IMR-90 (cell line): ENCODE data around the gene PTGER2. TPM values are rescaled to one million over a fixed set of nuclear protein-coding genes. Genes with fewer than 3 reads are reported as not detected.

Experiments
- ATAC-seq: fragments of 200-7000 bp; cut with Tn5 transposase; 2 replicates; pipeline ENCODE4 v1.9.1; 2020; ENCODE audit warnings: low read depth, mild to moderate bottlenecking, moderate library complexity
- BruUV-seq: library from RNA; stranded (reverse); fragments of 400-500 nt; replicated peaks from 2 replicates; lab custom pipeline; 2021; lab: Mats Ljungman, UMichigan
- CTCF ChIA-PET: fragments of 300-600 bp; formaldehyde crosslinking; extraction: SDS; loops from one replicate; lab custom pipeline; 2021; ENCODE audit warnings: antibody characterized with exemption; lab: Yijun Ruan, JAX
- POLR2A ChIA-PET: fragments of 300-600 bp; sonication (Branson Sonifier 250); formaldehyde crosslinking; loops from one replicate; lab custom pipeline; 2022; ENCODE audit warnings: antibody characterized with exemption; ENCODE audit not compliant: unreplicated experiment; lab: Charles Lee
- DNase-seq: peaks from one replicate; pipeline ENCODE4 v3.0.0; 2013
- H2AFZ ChIP-seq: replicated peaks from 2 replicates; pipeline ENCODE3; 2013; ENCODE audit warnings: low read length, mild to moderate bottlenecking; ENCODE audit not compliant: poor library complexity
- H2AK5ac ChIP-seq: 2 replicates; pipeline ENCODE4 v1.6.1; 2013; ENCODE audit warnings: low read depth, low read length, inconsistent platforms
- H2AK9ac ChIP-seq: replicated peaks from 2 replicates; pipeline ENCODE3; 2013; ENCODE audit warnings: mild to moderate bottlenecking, low read depth, low read length, moderate library complexity; ENCODE audit not compliant: poor library complexity
- H2BK120ac ChIP-seq: 2 replicates; pipeline ENCODE4 v1.6.1; 2013; ENCODE audit warnings: low read depth, low read length, inconsistent platforms
- H2BK15ac ChIP-seq: 3 replicates; pipeline ENCODE4 v1.6.1; 2013; ENCODE audit warnings: low read depth, low read length, inconsistent platforms
- H2BK20ac ChIP-seq: 2 replicates; pipeline ENCODE4 v1.6.1; 2013; ENCODE audit warnings: low read depth, mild to moderate bottlenecking, inconsistent platforms, low read length, moderate library complexity
- H2BK5ac ChIP-seq: 2 replicates; pipeline ENCODE4 v1.6.1; 2013; ENCODE audit warnings: mild to moderate bottlenecking, low read depth, low read length, inconsistent platforms; ENCODE audit not compliant: poor library complexity, severe bottlenecking
- H3K14ac ChIP-seq: replicated peaks from 2 replicates; pipeline ENCODE4 v1.6.1; 2013; ENCODE audit warnings: low read depth, low read length, inconsistent platforms
- H3K18ac ChIP-seq: 2 replicates; pipeline ENCODE4 v1.6.1; 2013; ENCODE audit warnings: low read depth, low read length, control low read depth
- H3K23ac ChIP-seq: 2 replicates; pipeline ENCODE4 v1.6.1; 2013; ENCODE audit warnings: low read depth, low read length, inconsistent platforms
- H3K27ac ChIP-seq: 2 replicates; pipeline ENCODE4 v1.5.1; 2013; ENCODE audit warnings: mild to moderate bottlenecking, control low read depth, low read length; ENCODE audit not compliant: insufficient read depth
- H3K27me3 ChIP-seq: 2 replicates; pipeline ENCODE4 v1.6.1; 2013; ENCODE audit warnings: low read length; ENCODE audit not compliant: control insufficient read depth, insufficient read depth
- H3K36me3 ChIP-seq: 2 replicates; pipeline ENCODE4 v1.6.1; 2013; ENCODE audit warnings: low read length, mixed read lengths; ENCODE audit not compliant: control insufficient read depth, insufficient read depth
- H3K4ac ChIP-seq: 2 replicates; pipeline ENCODE4 v1.6.1; 2013; ENCODE audit warnings: low read depth, low read length, inconsistent platforms
- H3K4me1 ChIP-seq: 2 replicates; pipeline ENCODE4 v1.6.1; 2013; ENCODE audit warnings: low read length, mixed read lengths; ENCODE audit not compliant: control insufficient read depth, insufficient read depth
- H3K4me2 ChIP-seq: 2 replicates; pipeline ENCODE4 v1.6.1; 2013; ENCODE audit warnings: low read depth, mild to moderate bottlenecking, control low read depth, low read length, moderate library complexity
- H3K4me3 ChIP-seq: 2 replicates; pipeline ENCODE4 v1.5.1; 2013; ENCODE audit warnings: low read depth, mild to moderate bottlenecking, control low read depth, low read length, moderate library complexity; ENCODE audit not compliant: insufficient read depth
- H3K56ac ChIP-seq: 2 replicates; pipeline ENCODE4 v1.6.1; 2013; ENCODE audit warnings: low read length, inconsistent platforms; ENCODE audit not compliant: insufficient read depth; ENCODE audit errors: extremely low read depth
- H3K79me1 ChIP-seq, 2 experiments: 2 replicates each; pipeline ENCODE4 v1.6.1; 2013; ENCODE audit warnings: low read length in 2 of 2, inconsistent platforms in 1 of 2, low read depth in 1 of 2
- H3K9ac ChIP-seq: 2 replicates; pipeline ENCODE4 v1.6.1; 2013; ENCODE audit warnings: low read depth, low read length, control low read depth
- H3K9me1 ChIP-seq: 2 replicates; pipeline ENCODE4 v1.6.1; 2013; ENCODE audit warnings: low read length, inconsistent platforms; ENCODE audit not compliant: insufficient read depth
- H3K9me3 ChIP-seq: 2 replicates; pipeline ENCODE4 v1.6.1; 2013; ENCODE audit warnings: low read length; ENCODE audit not compliant: control insufficient read depth, insufficient read depth
- H4K20me1 ChIP-seq: 2 replicates; pipeline ENCODE4 v1.6.1; 2013; ENCODE audit warnings: low read length, inconsistent platforms; ENCODE audit not compliant: insufficient read depth
- H4K5ac ChIP-seq: 2 replicates; pipeline ENCODE4 v1.6.1; 2013; ENCODE audit warnings: mild to moderate bottlenecking, low read depth, low read length, control low read depth
- H4K8ac ChIP-seq, 2 experiments: 2 replicates each; pipeline ENCODE4 v1.6.1; 2013; ENCODE audit warnings: low read depth in 2 of 2, low read length in 2 of 2, control low read depth in 1 of 2, inconsistent platforms in 1 of 2
- H4K91ac ChIP-seq: 2 replicates; pipeline ENCODE4 v1.6.1; 2013; ENCODE audit warnings: low read depth, low read length, inconsistent platforms; ENCODE audit not compliant: insufficient read depth
- BHLHE40 ChIP-seq: fragments of 150-350 bp; IDR thresholded peaks from 2 replicates; pipeline ENCODE4 v1.6.1; 2016; ENCODE audit warnings: mild to moderate bottlenecking, low read depth, low read length
- CEBPB ChIP-seq: IDR thresholded peaks from 2 replicates; pipeline ENCODE4 v1.6.1; 2012; ENCODE audit warnings: low read depth, low read length, improper control_type of control experiment
- CHD1 ChIP-seq: IDR thresholded peaks from 2 replicates; pipeline ENCODE4 v1.6.1; 2012; ENCODE audit warnings: low read depth, low read length, improper control_type of control experiment
- ELK1 ChIP-seq: fragments of 150-350 bp; IDR thresholded peaks from 2 replicates; pipeline ENCODE4 v1.6.1; 2016; ENCODE audit warnings: low read depth, mild to moderate bottlenecking, low read length, moderate library complexity, borderline replicate concordance
- FOS ChIP-seq: fragments of 150-350 bp; IDR thresholded peaks from 2 replicates; pipeline ENCODE4 v1.6.1; 2016; ENCODE audit warnings: low read depth, low read length
- MAFK ChIP-seq: IDR thresholded peaks from 2 replicates; pipeline ENCODE4 v1.6.1; 2012; ENCODE audit warnings: low read depth, low read length, improper control_type of control experiment
- MAZ ChIP-seq: IDR thresholded peaks from 2 replicates; pipeline ENCODE4 v1.6.1; 2012; ENCODE audit warnings: low read depth, mild to moderate bottlenecking, low read length, improper control_type of control experiment, moderate library complexity, borderline replicate concordance
- MXI1 ChIP-seq: IDR thresholded peaks from 2 replicates; pipeline ENCODE4 v1.6.1; 2012; ENCODE audit warnings: low read depth, mild to moderate bottlenecking, low read length, moderate library complexity, borderline replicate concordance
- NFE2L2 ChIP-seq: fragments of 150-350 bp; IDR thresholded peaks from 2 replicates; pipeline ENCODE4 v1.6.1; 2016; ENCODE audit warnings: low read depth, mild to moderate bottlenecking, low read length
- POLR2A ChIP-seq: IDR thresholded peaks from 2 replicates; pipeline ENCODE4 v1.6.1; 2012; ENCODE audit warnings: mild to moderate bottlenecking, low read depth, low read length
- RAD21 ChIP-seq: IDR thresholded peaks from 2 replicates; pipeline ENCODE4 v1.6.1; 2012; ENCODE audit warnings: low read length, improper control_type of control experiment
- RCOR1 ChIP-seq: IDR thresholded peaks from 2 replicates; pipeline ENCODE4 v1.6.1; 2012; ENCODE audit warnings: mild to moderate bottlenecking, low read length, improper control_type of control experiment; ENCODE audit not compliant: insufficient replicate concordance
- RFX5 ChIP-seq: IDR thresholded peaks from 2 replicates; pipeline ENCODE4 v1.8.0; 2012; ENCODE audit warnings: low read depth, mild to moderate bottlenecking, low read length, moderate library complexity
- SMC3 ChIP-seq: fragments of 150-350 bp; IDR thresholded peaks from 2 replicates; pipeline ENCODE4 v1.6.1; 2016; ENCODE audit warnings: low read depth, mild to moderate bottlenecking, antibody characterized with exemption, low read length, moderate library complexity
- WGBS, 2 experiments: methylation state at CpG; one replicate each; pipeline versions ENCODE4 v1.1.5 to v1.1.7; 2013; ENCODE audit warnings: missing lambda C conversion rate in 2 of 2; ENCODE audit not compliant: insufficient read length in 1 of 2; ENCODE audit errors: extremely low coverage in 2 of 2; 5-methylcytosine and 5-hydroxymethylcytosine counted together
- dilution Hi-C: fragments of 300-500 bp; cut with HindIII; formaldehyde crosslinking; loops from one replicate; pipeline ENCODE4 v1.14.3; 2018; ENCODE audit warnings: low sequenced_read_pairs; ENCODE audit not compliant: unreplicated experiment
- in situ Hi-C: fragments of 300-500 bp; cut with MboI; formaldehyde crosslinking; loops from 3 replicates; pipeline ENCODE4 v1.14.3; 2019; ENCODE audit warnings: low sequenced_read_pairs, inconsistent platforms, mixed read lengths
- intact Hi-C: fragments of 100-400 bp; cut with micrococcal nuclease; formaldehyde crosslinking; loops from 2 replicates; pipeline ENCODE4 v1.10.0; 2022
- polyA plus RNA-seq, 3 experiments: library from polyadenylated mRNA; depleted of rRNA; stranded (reverse); fragments of >200 nt; gene quantifications; 2 replicates each; pipeline ENCODE4 v1.2.3, GENCODE V29; 2012; ENCODE audit warnings: low replicate concordance in 1 of 3
- total RNA-seq: library from RNA; depleted of rRNA; stranded (reverse); fragments of >200 nt; gene quantifications from 2 replicates; pipeline ENCODE4 v1.2.3, GENCODE V29; 2012
- TF ChIP-seq, protein P1 (sequence below): conservative IDR thresholded peaks from 2 replicates; pipeline ENCODE4 v1.5.1; 2012; ENCODE audit warnings: mild to moderate bottlenecking, low read depth, low read length, improper control_type of control experiment
- TF ChIP-seq, protein P2 (sequence below): fragments of 150-350 bp; IDR thresholded peaks from 2 replicates; pipeline ENCODE4 v1.6.1; 2017; ENCODE audit warnings: mild to moderate bottlenecking, antibody characterized with exemption, low read length, low read depth

PTGER2 gene
- total and polyA plus RNA-seq, 2 of the 4 experiments (the other 2 are of a cell fraction) = 24.7 to 58.5 TPM

DNA sequence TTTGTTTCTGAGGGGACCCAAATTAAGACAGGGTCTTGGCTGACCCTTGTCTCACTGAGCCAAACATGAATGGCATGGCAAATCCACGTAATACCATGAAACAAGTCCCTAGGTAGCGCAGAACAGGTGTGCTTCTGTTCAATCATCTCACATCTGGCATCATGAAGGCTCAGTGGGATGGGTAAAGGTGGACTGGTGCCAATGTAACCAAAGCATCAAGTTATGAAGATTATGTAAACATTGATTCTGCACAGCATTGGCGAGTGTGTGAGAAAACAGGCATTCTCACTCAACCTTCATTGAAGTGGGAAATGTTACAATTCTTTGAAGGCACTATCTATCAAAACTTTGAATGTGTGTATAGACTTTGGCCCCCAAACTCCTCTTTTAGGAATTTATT lies 41.9 kb downstream of the PTGER2 start:
- in situ Hi-C loops = no loop called here
- Histone ChIP-seq H4K8ac (peak overlapping the region; percentile 78 to 79), H4K5ac (peak overlapping the region; percentile 94), H4K20me1 (no peaks in the 10 kb centered on the region), H3K79me1 (peaks cover 0 to 4% of the 10 kb centered on the region in 2 experiments; a peak in 1 of 4 replicates), H3K14ac (peak overlapping the region; percentile 93), H2BK120ac (peak overlapping the region; percentile 94), H3K9me1 (peaks cover 23% of the 10 kb centered on the region), H3K56ac (peak overlapping the region; percentile 81), H3K23ac (peak overlapping the region; percentile 63; the same call in 1 of the 2 replicates), H3K4me2 (no peak overlapping the region), H3K4me1 (peaks cover 21% of the 10 kb centered on the region), H3K9ac (no peak overlapping the region), H2BK20ac (peak overlapping the region; percentile 99), H2AFZ (no peak overlapping the region), H3K9me3 (no peaks in the 10 kb centered on the region), H3K4me3 (no peak overlapping the region), H2BK15ac (peak overlapping the region; percentile 96), H3K27ac (peak overlapping the region; percentile 89), H3K27me3 (no peaks in the 10 kb centered on the region), H3K36me3 (no peaks in the 10 kb centered on the region), H2AK5ac (peak overlapping the region; percentile 100), H3K18ac (peak overlapping the region; percentile 97), H3K4ac (peak overlapping the region; percentile 93), H4K91ac (peak overlapping the region; percentile 90), H2BK5ac (peak overlapping the region; percentile 94), H2AK9ac (no peak overlapping the region)
- POLR2A ChIA-PET = no interaction called here
- intact Hi-C loops = no loop called here
- TF ChIP-seq, protein P1, sequence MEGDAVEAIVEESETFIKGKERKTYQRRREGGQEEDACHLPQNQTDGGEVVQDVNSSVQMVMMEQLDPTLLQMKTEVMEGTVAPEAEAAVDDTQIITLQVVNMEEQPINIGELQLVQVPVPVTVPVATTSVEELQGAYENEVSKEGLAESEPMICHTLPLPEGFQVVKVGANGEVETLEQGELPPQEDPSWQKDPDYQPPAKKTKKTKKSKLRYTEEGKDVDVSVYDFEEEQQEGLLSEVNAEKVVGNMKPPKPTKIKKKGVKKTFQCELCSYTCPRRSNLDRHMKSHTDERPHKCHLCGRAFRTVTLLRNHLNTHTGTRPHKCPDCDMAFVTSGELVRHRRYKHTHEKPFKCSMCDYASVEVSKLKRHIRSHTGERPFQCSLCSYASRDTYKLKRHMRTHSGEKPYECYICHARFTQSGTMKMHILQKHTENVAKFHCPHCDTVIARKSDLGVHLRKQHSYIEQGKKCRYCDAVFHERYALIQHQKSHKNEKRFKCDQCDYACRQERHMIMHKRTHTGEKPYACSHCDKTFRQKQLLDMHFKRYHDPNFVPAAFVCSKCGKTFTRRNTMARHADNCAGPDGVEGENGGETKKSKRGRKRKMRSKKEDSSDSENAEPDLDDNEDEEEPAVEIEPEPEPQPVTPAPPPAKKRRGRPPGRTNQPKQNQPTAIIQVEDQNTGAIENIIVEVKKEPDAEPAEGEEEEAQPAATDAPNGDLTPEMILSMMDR = no peak
- no peak for TF ChIP-seq RFX5
- TF ChIP-seq CEBPB = no peak
- TF ChIP-seq RAD21 = no peak
- no peak for TF ChIP-seq FOS
- no peak for TF ChIP-seq ELK1
- TF ChIP-seq POLR2A = no peak
- no peak for TF ChIP-seq MAFK
- no peak for TF ChIP-seq RCOR1
- TF ChIP-seq BHLHE40 = no peak
- TF ChIP-seq SMC3 = no peak
- TF ChIP-seq, protein P2, sequence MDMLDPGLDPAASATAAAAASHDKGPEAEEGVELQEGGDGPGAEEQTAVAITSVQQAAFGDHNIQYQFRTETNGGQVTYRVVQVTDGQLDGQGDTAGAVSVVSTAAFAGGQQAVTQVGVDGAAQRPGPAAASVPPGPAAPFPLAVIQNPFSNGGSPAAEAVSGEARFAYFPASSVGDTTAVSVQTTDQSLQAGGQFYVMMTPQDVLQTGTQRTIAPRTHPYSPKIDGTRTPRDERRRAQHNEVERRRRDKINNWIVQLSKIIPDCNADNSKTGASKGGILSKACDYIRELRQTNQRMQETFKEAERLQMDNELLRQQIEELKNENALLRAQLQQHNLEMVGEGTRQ = no peak
- no peak for TF ChIP-seq CHD1
- TF ChIP-seq NFE2L2 = no peak
- no peak for TF ChIP-seq MXI1
- no peak for TF ChIP-seq MAZ
- BruUV-seq = no TSS peak
- dilution Hi-C loops = no loop called here
- WGBS, 2 experiments = no CpG with 5 or more reads among the region's 3 CpGs
- DNase-seq = peak; percentile 21
- CTCF ChIA-PET = interaction anchor here (1.2 kb wide), 1 partner anchor 26 kb away, joined by 3 read pairs; no protein-coding TSS in a partner anchor
- ATAC-seq = no peak
